ENCODE data around the gene DCTN1.

DCTN1 gene
- total RNA-seq, result 106 to 135 (median 109) reads per million in 3 donors

GRCh38 chr2:74379851-74380789, at the start of gene DCTN1:
Gene DCTN1, minus strand, starts transcription at chr2:74380311. Its CDS starts 274 bp downstream, at chr2:74380037.
- no peaks in the 10 kb centered on the region for H3K27me3 ChIP-seq (replicated peaks; ENCODE audit: control insufficient read depth, insufficient read depth, low read length, poor library complexity, severe bottlenecking)
- peaks cover 12% of the 10 kb centered on the region for H3K36me3 ChIP-seq (ENCODE audit: control insufficient read depth, insufficient read depth, low read length)
- H3K4me1 ChIP-seq (ENCODE audit: control insufficient read depth, insufficient read depth, low read length, poor library complexity, severe bottlenecking), result peaks cover 12% of the 10 kb centered on the region
- no peak within 1 kb of the TSS for H3K27ac ChIP-seq (ENCODE audit: insufficient read depth, low read length, poor library complexity, severe bottlenecking)
- no peaks in the 10 kb centered on the region for H3K9me3 ChIP-seq (ENCODE audit: control insufficient read depth, low read length)
- H3K4me3 ChIP-seq (ENCODE audit: insufficient read depth, low read depth, low read length, poor library complexity, severe bottlenecking), result no peak within 1 kb of the TSS
- DNase-seq, result no peak

GRCh38 chr2:74428675-74429074, 48.6 kb upstream of the DCTN1 start:
- Histone ChIP-seq H3K27me3 (replicated peaks; ENCODE audit: control insufficient read depth, insufficient read depth, low read length, poor library complexity, severe bottlenecking) (no peaks in the 10 kb centered on the region), H3K4me1 (ENCODE audit: control insufficient read depth, insufficient read depth, low read length, poor library complexity, severe bottlenecking) (no peaks in the 10 kb centered on the region), H3K36me3 (ENCODE audit: control insufficient read depth, insufficient read depth, low read length) (peaks cover 10% of the 10 kb centered on the region), H3K4me3 (ENCODE audit: insufficient read depth, low read depth, low read length, poor library complexity, severe bottlenecking) (no peak overlapping the region), H3K27ac (ENCODE audit: insufficient read depth, low read length, poor library complexity, severe bottlenecking) (no peak overlapping the region), H3K9me3 (ENCODE audit: control insufficient read depth, low read length) (no peaks in the 10 kb centered on the region)
- DNase-seq, result no peak

GRCh38 chr2:74427551-74427950, 47.4 kb upstream of the DCTN1 start:
- H3K36me3 ChIP-seq (ENCODE audit: control insufficient read depth, insufficient read depth, low read length), result peaks cover 10% of the 10 kb centered on the region
- no peaks in the 10 kb centered on the region for H3K27me3 ChIP-seq (replicated peaks; ENCODE audit: control insufficient read depth, insufficient read depth, low read length, poor library complexity, severe bottlenecking)
- no peak overlapping the region for H3K4me3 ChIP-seq (ENCODE audit: insufficient read depth, low read depth, low read length, poor library complexity, severe bottlenecking)
- no peak for DNase-seq
- no peaks in the 10 kb centered on the region for H3K4me1 ChIP-seq (ENCODE audit: control insufficient read depth, insufficient read depth, low read length, poor library complexity, severe bottlenecking)
- H3K9me3 ChIP-seq (ENCODE audit: control insufficient read depth, low read length), result no peaks in the 10 kb centered on the region
- H3K27ac ChIP-seq (ENCODE audit: insufficient read depth, low read length, poor library complexity, severe bottlenecking), result no peak overlapping the region

GRCh38 chr2:74426181-74426758, 46.2 kb upstream of the DCTN1 start:
- Histone ChIP-seq H3K36me3 (ENCODE audit: control insufficient read depth, insufficient read depth, low read length) (peaks cover 10% of the 10 kb centered on the region), H3K27me3 (replicated peaks; ENCODE audit: control insufficient read depth, insufficient read depth, low read length, poor library complexity, severe bottlenecking) (no peaks in the 10 kb centered on the region), H3K9me3 (ENCODE audit: control insufficient read depth, low read length) (no peaks in the 10 kb centered on the region), H3K4me1 (ENCODE audit: control insufficient read depth, insufficient read depth, low read length, poor library complexity, severe bottlenecking) (peaks cover 10% of the 10 kb centered on the region), H3K27ac (ENCODE audit: insufficient read depth, low read length, poor library complexity, severe bottlenecking) (no peak overlapping the region), H3K4me3 (ENCODE audit: insufficient read depth, low read depth, low read length, poor library complexity, severe bottlenecking) (no peak overlapping the region)
- DNase-seq, result no peak

- H3K9me3 ChIP-seq (ENCODE audit: control insufficient read depth, low read length), result no peaks in the 10 kb centered on the region
- DNase-seq, result no peak
- H3K27ac ChIP-seq (ENCODE audit: insufficient read depth, low read length, poor library complexity, severe bottlenecking), result no peak overlapping the region
- H3K4me3 ChIP-seq (ENCODE audit: insufficient read depth, low read depth, low read length, poor library complexity, severe bottlenecking), result no peak overlapping the region
- H3K36me3 ChIP-seq (ENCODE audit: control insufficient read depth, insufficient read depth, low read length), result peaks cover 10% of the 10 kb centered on the region
- no peaks in the 10 kb centered on the region for H3K27me3 ChIP-seq (replicated peaks; ENCODE audit: control insufficient read depth, insufficient read depth, low read length, poor library complexity, severe bottlenecking)
- H3K4me1 ChIP-seq (ENCODE audit: control insufficient read depth, insufficient read depth, low read length, poor library complexity, severe bottlenecking), result peaks cover 12% of the 10 kb centered on the region
Observed at GRCh38 chr2:74425523-74425922, 45.4 kb upstream of the DCTN1 start.

GRCh38 chr2:74424995-74425406, 44.9 kb upstream of the DCTN1 start:
- Histone ChIP-seq H3K4me1 (ENCODE audit: control insufficient read depth, insufficient read depth, low read length, poor library complexity, severe bottlenecking) (peaks cover 12% of the 10 kb centered on the region), H3K4me3 (ENCODE audit: insufficient read depth, low read depth, low read length, poor library complexity, severe bottlenecking) (no peak overlapping the region), H3K9me3 (ENCODE audit: control insufficient read depth, low read length) (no peaks in the 10 kb centered on the region), H3K27me3 (replicated peaks; ENCODE audit: control insufficient read depth, insufficient read depth, low read length, poor library complexity, severe bottlenecking) (no peaks in the 10 kb centered on the region), H3K36me3 (ENCODE audit: control insufficient read depth, insufficient read depth, low read length) (peaks cover 10% of the 10 kb centered on the region), H3K27ac (ENCODE audit: insufficient read depth, low read length, poor library complexity, severe bottlenecking) (no peak overlapping the region)
- DNase-seq, result no peak

GRCh38 chr2:74424139-74424992, 44.3 kb upstream of the DCTN1 start:
- Histone ChIP-seq H3K36me3 (ENCODE audit: control insufficient read depth, insufficient read depth, low read length) (peaks cover 10% of the 10 kb centered on the region), H3K27me3 (replicated peaks; ENCODE audit: control insufficient read depth, insufficient read depth, low read length, poor library complexity, severe bottlenecking) (no peaks in the 10 kb centered on the region), H3K9me3 (ENCODE audit: control insufficient read depth, low read length) (no peaks in the 10 kb centered on the region), H3K27ac (ENCODE audit: insufficient read depth, low read length, poor library complexity, severe bottlenecking) (no peak overlapping the region), H3K4me1 (ENCODE audit: control insufficient read depth, insufficient read depth, low read length, poor library complexity, severe bottlenecking) (peaks cover 12% of the 10 kb centered on the region), H3K4me3 (ENCODE audit: insufficient read depth, low read depth, low read length, poor library complexity, severe bottlenecking) (no peak overlapping the region)
- DNase-seq, result no peak

- Histone ChIP-seq H3K27me3 (replicated peaks; ENCODE audit: control insufficient read depth, insufficient read depth, low read length, poor library complexity, severe bottlenecking) (no peaks in the 10 kb centered on the region), H3K9me3 (ENCODE audit: control insufficient read depth, low read length) (no peaks in the 10 kb centered on the region), H3K4me1 (ENCODE audit: control insufficient read depth, insufficient read depth, low read length, poor library complexity, severe bottlenecking) (peaks cover 12% of the 10 kb centered on the region), H3K36me3 (ENCODE audit: control insufficient read depth, insufficient read depth, low read length) (peaks cover 10% of the 10 kb centered on the region), H3K27ac (ENCODE audit: insufficient read depth, low read length, poor library complexity, severe bottlenecking) (no peak overlapping the region), H3K4me3 (ENCODE audit: insufficient read depth, low read depth, low read length, poor library complexity, severe bottlenecking) (no peak overlapping the region)
- no peak for DNase-seq
Observed at GRCh38 chr2:74423231-74424095, 43.4 kb upstream of the DCTN1 start.

GRCh38 chr2:74421221-74421870, 41.2 kb upstream of the DCTN1 start, which contains the start of the genes C2orf81 and WDR54:
Gene C2orf81, minus strand, starts transcription at chr2:74421619. Its CDS starts 59 bp downstream, at chr2:74421560.
Gene WDR54, plus strand, starts transcription at chr2:74421730. Its CDS starts 424 bp downstream, at chr2:74422154.
- peaks cover 12% of the 10 kb centered on the region for H3K4me1 ChIP-seq (ENCODE audit: control insufficient read depth, insufficient read depth, low read length, poor library complexity, severe bottlenecking)
- no peaks in the 10 kb centered on the region for H3K27me3 ChIP-seq (replicated peaks; ENCODE audit: control insufficient read depth, insufficient read depth, low read length, poor library complexity, severe bottlenecking)
- H3K4me3 ChIP-seq (ENCODE audit: insufficient read depth, low read depth, low read length, poor library complexity, severe bottlenecking), result peak within 1 kb of the TSS; percentile 75
- H3K9me3 ChIP-seq (ENCODE audit: control insufficient read depth, low read length), result no peaks in the 10 kb centered on the region
- peak; percentile 84 to 87 (median 85) for DNase-seq
- H3K36me3 ChIP-seq (ENCODE audit: control insufficient read depth, insufficient read depth, low read length), result peaks cover 10% of the 10 kb centered on the region
- H3K27ac ChIP-seq (ENCODE audit: insufficient read depth, low read length, poor library complexity, severe bottlenecking), result peak within 1 kb of the TSS; percentile 91

Data from effector memory CD4-positive, alpha-beta T cell (primary cell).